Skeletal muscle cell (primary cell): ENCODE results near the gene MBNL2.

Source experiments
- DNase-seq: peaks from one replicate; pipeline ENCODE4 v3.0.0-alpha.2; 2010; ENCODE audit warnings: low read depth
- H3K4me3 ChIP-seq: 2 replicates; pipeline ENCODE4 v1.5.1; 2011; ENCODE audit warnings: low read depth, mild to moderate bottlenecking, control low read depth, low read length, moderate library complexity

Gene MBNL2

DNA sequence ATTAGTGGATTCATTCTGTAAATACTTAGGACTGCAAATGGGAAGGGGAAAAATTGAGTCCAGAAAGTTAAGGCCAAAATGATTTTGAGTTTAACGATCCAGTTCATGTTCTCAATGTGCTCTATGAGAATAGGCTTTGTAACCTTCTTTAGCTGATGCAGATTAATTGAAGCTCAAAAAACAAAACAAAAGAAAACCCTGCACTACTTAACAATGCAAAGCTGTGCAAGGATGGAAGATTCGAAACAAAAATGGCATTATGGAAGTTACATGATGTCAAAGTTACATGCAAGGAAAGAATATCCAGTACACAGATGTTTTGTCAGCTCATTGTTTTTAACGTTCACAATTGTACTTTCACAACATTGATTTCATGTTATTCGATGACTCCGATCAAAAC, 132.7 kb downstream of the MBNL2 start:
- no peak for DNase-seq
- no peak overlapping the region for H3K4me3 ChIP-seq

DNA sequence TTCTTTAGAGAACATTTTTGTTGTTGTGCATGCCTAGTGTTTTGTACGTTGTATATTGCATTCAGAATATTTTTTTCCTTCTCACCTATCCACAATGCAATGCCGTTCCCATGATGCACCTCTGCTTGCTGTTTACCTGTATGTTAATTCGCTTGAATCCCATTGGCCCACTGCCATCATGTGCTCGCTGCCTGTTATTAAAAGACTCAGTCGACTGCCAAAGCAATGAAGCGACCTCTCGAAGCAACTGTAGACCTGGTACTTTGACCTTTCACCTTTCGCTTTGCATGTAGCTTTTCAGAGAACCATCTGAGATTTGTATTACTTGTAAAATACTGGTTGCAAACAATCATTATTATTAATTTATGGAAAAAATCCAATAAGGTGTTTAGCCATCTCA, 134.5 kb downstream of the MBNL2 start:
- no peak for DNase-seq
- no peak overlapping the region for H3K4me3 ChIP-seq

- no peak overlapping the region for H3K4me3 ChIP-seq
- DNase-seq: peak; percentile 43
These were observed 137.3 kb downstream of the MBNL2 start for GRCh38 chr13:97359181-97360057.

DNA sequence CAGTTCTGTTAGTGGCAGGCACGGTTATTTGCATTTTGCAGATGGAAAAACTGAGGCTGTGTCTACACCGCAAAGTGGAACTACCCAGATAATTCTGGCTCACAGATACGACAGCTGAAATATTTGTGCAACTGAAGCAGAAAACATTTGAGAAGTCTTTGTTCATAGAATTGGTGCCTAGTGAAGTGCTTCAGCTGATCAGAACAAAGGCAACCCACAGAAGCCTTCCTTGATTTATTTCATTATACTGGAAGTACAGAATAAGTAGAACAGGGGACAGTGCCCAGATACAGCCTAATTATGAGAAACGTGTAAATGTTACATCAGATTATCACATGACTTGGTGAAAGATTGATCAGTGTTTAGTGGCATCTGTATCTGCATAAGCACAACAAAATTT, 138.5 kb downstream of the MBNL2 start:
- H3K4me3 ChIP-seq: no peak overlapping the region
- no peak for DNase-seq

DNA sequence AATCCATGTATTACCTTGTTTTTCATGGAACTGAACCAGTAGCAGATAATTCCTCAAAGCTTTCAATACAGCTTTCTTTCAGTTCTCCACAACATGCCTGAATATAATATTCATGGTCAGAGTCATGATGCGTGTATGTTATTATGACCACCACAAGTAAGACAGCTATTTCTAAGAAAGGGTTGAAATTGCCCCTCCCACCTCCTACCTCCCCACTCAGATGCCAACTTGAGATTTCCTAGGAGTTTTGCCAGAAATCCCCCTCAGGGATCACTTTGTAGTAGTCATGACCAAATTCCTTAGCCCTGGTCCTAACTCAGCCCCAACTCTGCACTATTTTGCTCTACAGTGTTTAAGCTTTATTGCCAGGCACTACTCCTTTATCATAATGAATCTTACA, 141.9 kb downstream of the MBNL2 start:
- DNase-seq: no peak
- no peak overlapping the region for H3K4me3 ChIP-seq

GRCh38 chr13:97364827-97365226, 142.7 kb downstream of the MBNL2 start:
- H3K4me3 ChIP-seq: no peak overlapping the region
- DNase-seq: no peak

DNA sequence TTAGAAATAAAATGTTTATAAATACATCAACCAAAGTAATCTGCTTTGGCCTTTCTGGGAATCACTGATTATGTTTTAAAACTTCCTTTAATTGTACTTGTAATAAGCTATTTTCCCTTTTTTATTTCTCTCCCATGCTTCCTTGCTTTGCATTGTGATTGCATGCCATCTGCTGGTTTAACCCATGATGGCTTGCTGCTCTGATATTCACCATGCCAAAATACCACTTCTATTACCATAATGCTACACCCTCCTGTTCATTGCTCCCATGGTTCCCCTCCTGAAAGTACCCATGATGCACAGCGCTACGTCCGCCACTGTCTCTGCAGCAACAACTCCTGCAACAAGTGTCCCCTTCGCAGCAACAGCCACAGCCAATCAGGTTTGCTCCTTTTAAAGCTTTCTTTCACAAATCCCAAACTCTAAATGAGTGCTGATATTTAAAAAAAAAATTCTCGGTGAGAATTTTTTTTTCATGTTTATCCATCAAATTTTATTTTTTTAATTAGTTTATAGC, 144.1 kb downstream of the MBNL2 start:
- DNase-seq: no peak
- H3K4me3 ChIP-seq: no peak overlapping the region

DNA sequence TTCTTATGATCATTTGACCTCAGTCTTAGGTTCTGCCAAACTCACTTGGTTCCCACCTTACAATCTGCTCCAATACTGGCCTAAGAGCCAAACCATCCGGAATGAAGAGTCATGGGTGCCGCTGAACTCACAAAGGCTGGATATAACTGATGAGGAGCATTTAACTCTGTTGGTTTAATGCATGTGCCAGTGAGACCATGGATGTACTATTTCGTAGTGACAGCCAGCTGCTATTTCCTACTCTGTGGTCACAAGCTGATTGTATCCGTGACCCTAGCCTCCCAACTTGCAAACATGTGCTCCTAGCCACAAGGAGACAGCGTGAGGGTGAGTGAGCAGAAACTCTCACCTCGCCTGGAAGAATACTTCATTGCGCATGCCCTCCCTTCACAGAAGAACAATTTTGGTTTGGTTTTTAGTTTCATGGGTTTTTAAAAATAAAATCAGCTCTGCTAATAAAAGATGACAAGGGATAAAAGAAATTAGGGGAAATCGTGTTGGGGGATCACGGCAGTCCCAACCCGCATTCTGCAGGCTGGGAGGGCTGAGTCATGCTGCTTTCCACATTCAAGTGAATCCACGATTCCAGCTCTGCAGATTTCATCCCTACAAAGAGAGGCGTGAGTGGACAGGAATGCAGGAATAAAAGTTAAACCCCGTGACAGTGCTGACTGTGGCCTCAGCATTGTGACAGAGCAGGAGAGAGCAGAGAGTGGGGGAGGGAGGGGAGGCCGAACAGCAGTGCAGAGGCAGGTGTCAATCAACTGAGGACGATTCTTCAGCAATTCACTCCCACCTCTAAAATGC, 145.1 kb downstream of the MBNL2 start:
- peak; percentile 35 for DNase-seq
- no peak overlapping the region for H3K4me3 ChIP-seq

- no peak overlapping the region for H3K4me3 ChIP-seq
- no peak for DNase-seq
These were observed 147.2 kb downstream of the MBNL2 start for GRCh38 chr13:97369261-97369893.

DNA sequence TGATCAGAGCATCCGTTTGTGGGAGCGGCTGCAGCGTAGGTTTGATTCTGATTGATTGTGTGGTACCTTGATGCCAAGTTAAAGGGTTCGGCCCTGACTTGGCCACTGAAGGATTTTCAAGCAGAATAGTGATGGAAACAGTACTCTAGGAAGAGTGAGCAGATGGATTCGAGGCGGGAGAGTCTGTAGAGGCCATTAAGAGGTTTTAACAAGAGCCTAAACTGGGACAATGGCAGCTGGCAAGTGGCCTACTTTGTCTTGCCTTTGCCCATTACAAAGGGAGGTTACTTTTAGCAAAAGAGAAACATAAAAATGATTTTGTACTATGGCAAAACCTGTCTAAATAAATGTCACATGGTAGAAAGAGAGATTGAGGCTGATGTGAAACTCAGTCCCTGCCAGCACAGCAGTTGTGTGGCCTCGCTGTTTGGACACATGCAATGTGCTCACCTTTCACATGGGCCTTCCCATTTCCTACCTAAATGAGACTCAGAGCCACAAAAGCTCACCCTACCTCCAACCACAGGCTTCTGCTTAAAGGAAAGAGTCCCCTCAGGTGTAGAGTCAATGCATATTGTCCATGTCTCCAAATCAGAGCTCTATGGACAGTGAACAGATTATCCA, 149.5 kb downstream of the MBNL2 start:
- DNase-seq: no peak
- H3K4me3 ChIP-seq: no peak overlapping the region

DNA sequence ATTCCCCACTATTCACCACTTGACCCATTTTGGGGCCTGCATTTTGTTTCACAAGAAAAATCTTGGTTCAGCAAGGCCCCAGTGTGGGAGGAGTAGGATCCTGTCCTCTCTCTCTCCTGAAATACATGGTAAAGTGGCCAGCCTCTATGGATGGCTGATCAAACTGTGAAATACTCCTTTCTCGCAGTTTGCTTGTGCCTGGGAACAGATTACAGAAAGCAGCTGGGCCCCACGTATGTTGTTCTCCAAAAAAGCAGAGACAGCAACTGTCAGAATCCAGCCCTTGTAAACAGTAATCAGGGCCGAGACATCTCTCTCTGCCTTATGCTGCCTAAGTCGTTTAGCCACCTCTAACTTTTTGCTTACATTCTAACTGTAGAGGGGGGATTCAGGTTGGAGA, 150.8 kb downstream of the MBNL2 start:
- H3K4me3 ChIP-seq: no peak overlapping the region
- DNase-seq: no peak

DNA sequence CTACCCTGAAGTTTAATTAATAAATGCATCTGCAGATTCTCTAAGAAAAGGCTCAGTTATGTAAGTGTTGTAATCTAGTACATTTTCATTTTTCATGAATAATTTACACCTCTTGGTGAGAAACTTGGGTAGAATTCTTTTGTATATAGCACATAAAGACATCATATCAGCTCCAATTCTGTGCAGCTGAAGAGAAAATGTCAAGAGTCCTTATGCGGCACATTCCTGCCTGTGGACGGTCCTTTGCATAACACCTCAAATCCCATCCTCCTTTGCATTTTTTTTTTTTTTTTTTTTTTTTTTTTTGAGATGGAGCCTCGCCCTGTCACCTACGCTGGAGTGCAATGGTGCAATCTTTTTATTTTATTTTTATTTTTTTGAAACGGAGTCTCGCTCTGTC, 151.7 kb downstream of the MBNL2 start:
- H3K4me3 ChIP-seq: no peak overlapping the region
- no peak for DNase-seq

- no peak for DNase-seq
- no peak overlapping the region for H3K4me3 ChIP-seq
These were observed 154.8 kb downstream of the MBNL2 start for GRCh38 chr13:97376981-97377380.

DNA sequence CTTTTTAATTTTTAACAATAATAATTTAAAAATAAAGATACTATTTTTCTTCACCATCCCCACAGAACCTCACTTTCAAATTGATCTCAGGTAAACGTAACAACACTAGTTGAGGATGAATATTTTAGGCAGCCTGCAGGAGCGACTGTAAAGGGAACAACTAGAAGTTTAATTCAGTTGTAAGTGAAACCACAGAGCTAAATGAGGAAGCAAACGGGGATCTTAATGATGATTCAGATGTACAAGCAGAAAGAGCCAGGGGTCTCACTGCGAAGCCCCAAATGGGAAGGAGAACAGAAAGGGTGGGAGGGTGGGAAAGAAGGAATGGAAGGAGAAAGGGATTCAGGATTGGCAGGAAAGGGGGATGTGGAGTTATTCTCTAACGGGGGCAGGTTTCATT, 157.3 kb downstream of the MBNL2 start:
- no peak overlapping the region for H3K4me3 ChIP-seq
- no peak for DNase-seq

- H3K4me3 ChIP-seq: no peak overlapping the region
- no peak for DNase-seq
These were observed 158.6 kb downstream of the MBNL2 start for GRCh38 chr13:97380696-97381095.

- no peak overlapping the region for H3K4me3 ChIP-seq
- DNase-seq: no peak
These were observed 159.1 kb downstream of the MBNL2 start for GRCh38 chr13:97381189-97381588.

GRCh38 chr13:97382276-97382675, 160.1 kb downstream of the MBNL2 start:
- DNase-seq: no peak

GRCh38 chr13:97384371-97384770, 162.2 kb downstream of the MBNL2 start:
- no peak for DNase-seq
- H3K4me3 ChIP-seq: no peak overlapping the region

More at GRCh38 chr13:97382276-97382675, 160.1 kb downstream of the MBNL2 start:
- no peak overlapping the region for H3K4me3 ChIP-seq

- no peak overlapping the region for H3K4me3 ChIP-seq
- DNase-seq: no peak
These were observed 163.0 kb downstream of the MBNL2 start for GRCh38 chr13:97385146-97385545.

DNA sequence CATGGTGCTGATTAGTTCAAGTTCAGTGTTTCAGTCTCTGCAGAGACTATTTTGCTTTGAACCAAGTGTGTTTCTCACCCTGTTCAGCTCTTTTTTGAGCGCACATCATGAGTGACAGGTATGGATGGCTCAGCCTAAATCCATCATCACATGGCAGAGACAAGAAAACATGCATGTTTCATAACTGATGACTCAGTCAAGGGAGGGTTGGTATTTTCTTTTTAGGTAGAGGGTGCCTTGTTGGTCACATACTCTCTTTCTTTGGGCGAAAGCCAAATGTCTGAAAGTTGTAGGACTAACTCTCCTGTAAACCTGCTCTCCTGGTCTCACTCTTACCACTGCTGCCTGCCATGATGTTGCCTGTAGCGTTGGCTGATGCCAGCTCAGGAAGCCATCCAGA, 163.7 kb downstream of the MBNL2 start:
- no peak overlapping the region for H3K4me3 ChIP-seq
- no peak for DNase-seq
